Testis (tissue), 3 donors: ENCODE measurements around the gene SEPTIN14. TPM values are rescaled to one million over a fixed set of nuclear protein-coding genes. Genes with fewer than 3 reads are reported as not detected.

Experiments used
- DNase-seq: peaks from one replicate; pipeline ENCODE4 v3.0.0-alpha.2; 2019
- H3K27ac ChIP-seq, 2 donors: fragments of 200-600 bp; sonication (generic); one replicate each; pipeline ENCODE4 v1.5.1; 2019
- H3K27me3 ChIP-seq: fragments of 200-600 bp; sonication (generic); one replicate; pipeline ENCODE4 v1.5.1; 2019
- H3K36me3 ChIP-seq: fragments of 200-600 bp; sonication (generic); one replicate; pipeline ENCODE4 v1.5.1; 2017; ENCODE audit warnings: low read depth; ENCODE audit errors: missing control alignments
- H3K4me1 ChIP-seq: fragments of 200-600 bp; sonication (generic); one replicate; pipeline ENCODE4 v1.5.1; 2019
- H3K4me3 ChIP-seq, 2 donors: fragments of 200-600 bp; sonication (generic); one replicate each; pipeline ENCODE4 v1.5.1; 2017 to 2019
- H3K9me3 ChIP-seq: fragments of 200-600 bp; sonication (generic); one replicate; pipeline ENCODE4 v1.5.1; 2017
- CTCF ChIP-seq, 3 experiments: fragments of 450-650 bp in 2 of 3; fragments of 200-600 bp in 1 of 3; sonication (generic) in 1 of 3; IDR thresholded peaks; one replicate each; pipeline ENCODE4 v1.5.1; 2016 to 2019; ENCODE audit warnings: antibody characterized with exemption in 3 of 3, mild to moderate bottlenecking in 2 of 3, moderate library complexity in 1 of 3
- POLR2A ChIP-seq: fragments of 450-650 bp; IDR thresholded peaks from one replicate; pipeline ENCODE4 v1.6.1; 2017; ENCODE audit warnings: antibody characterized with exemption, mild to moderate bottlenecking, moderate library complexity
- WGBS, 2 donors: methylation state at CpG; one replicate each; pipeline ENCODE4 v1.1.5; 2018; 5-methylcytosine and 5-hydroxymethylcytosine counted together
- intact Hi-C: fragments of 100-400 bp; cut with DNase I; formaldehyde crosslinking; loops from one replicate; pipeline ENCODE4 v1.15.1; 2023; ENCODE audit warnings: low total_unique reads
- polyA plus RNA-seq: library from polyadenylated mRNA; stranded (reverse); fragments of 350-450 nt; fragmentation: Illumina TruSeq; extraction: RNeasy Lipid Tissue Mini Kit (QIAGEN cat#74804); gene quantifications from one replicate; pipeline ENCODE4 v1.2.3, GENCODE V29; 2014; ENCODE audit warnings: low read depth, low replicate concordance; ENCODE audit not compliant: insufficient read depth
- total RNA-seq, 2 donors: library from RNA; depleted of rRNA; stranded (reverse); fragments of >200 nt; gene quantifications; one replicate each; pipeline ENCODE4 v1.2.3, GENCODE V29; 2016

SEPTIN14 gene
- total and polyA plus RNA-seq, 3 donors from 2014 or later, result 30.6 to 81.4 (median 58.3) TPM

DNA sequence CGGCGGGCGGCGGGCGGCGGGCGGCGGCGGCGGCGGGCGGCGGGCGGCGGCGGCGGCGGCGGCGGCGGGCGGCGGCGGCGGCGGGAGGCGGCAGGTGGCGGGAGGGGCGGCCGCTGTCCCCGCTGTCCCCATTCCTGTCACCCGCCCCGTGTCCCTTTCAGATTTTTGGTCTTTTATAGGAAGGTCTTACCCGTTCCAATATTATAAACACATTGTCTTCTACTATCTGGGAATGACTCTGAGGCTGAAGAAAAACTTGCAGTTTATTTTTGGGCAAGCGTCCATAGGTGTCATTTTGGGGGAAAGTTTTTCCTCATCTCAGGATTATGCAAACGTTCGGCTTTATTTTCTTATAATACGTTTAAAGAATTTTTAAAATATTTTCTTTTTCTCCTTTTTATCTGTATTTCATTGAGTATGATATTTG, 25.3 kb upstream of the SEPTIN14 start:
- intact Hi-C loops, result no loop called here
- Histone ChIP-seq H3K27me3 (no peaks in the 10 kb centered on the region), H3K36me3 (no peaks in the 10 kb centered on the region), H3K27ac (no peak overlapping the region), H3K4me1 (peaks cover 10% of the 10 kb centered on the region), H3K4me3 (peak overlapping the region; percentile 42 to 46), H3K9me3 (no peaks in the 10 kb centered on the region)
- TF ChIP-seq POLR2A (no peak), CTCF (IDR thresholded peaks at IDR 0.05) (no peak)
- no peak for DNase-seq
- 0 to 2% methylated on average over 12 to 16 of the region's 38 CpGs for WGBS, 2 donors

GRCh38 chr7:55884321-55884720, 21.8 kb upstream of the SEPTIN14 start:
- no peak for DNase-seq
- intact Hi-C loops, result no loop called here
- WGBS, 2 donors, result 82% methylated on average over 3 of the region's 3 CpGs

GRCh38 chr7:55878691-55879090, 16.1 kb upstream of the SEPTIN14 start:
- TF ChIP-seq CTCF (IDR thresholded peaks at IDR 0.05) (no peak), POLR2A (no peak)
- peaks cover 8% of the 10 kb centered on the region for H3K4me1 ChIP-seq
- no peak overlapping the region for H3K27ac ChIP-seq
- no peak for DNase-seq
- H3K9me3 ChIP-seq, result no peaks in the 10 kb centered on the region
- no peaks in the 10 kb centered on the region for H3K36me3 ChIP-seq
- intact Hi-C loops, result no loop called here
- no peak overlapping the region for H3K4me3 ChIP-seq
- WGBS, 2 donors, result 61 to 64% methylated on average over 3 of the region's 3 CpGs
- no peaks in the 10 kb centered on the region for H3K27me3 ChIP-seq

More at GRCh38 chr7:55884321-55884720, 21.8 kb upstream of the SEPTIN14 start:
- no peak overlapping the region for H3K4me3 ChIP-seq
- H3K4me1 ChIP-seq, result peaks cover 6% of the 10 kb centered on the region
- no peaks in the 10 kb centered on the region for H3K36me3 ChIP-seq
- no peak overlapping the region for H3K27ac ChIP-seq
- no peaks in the 10 kb centered on the region for H3K9me3 ChIP-seq
- H3K27me3 ChIP-seq, result no peaks in the 10 kb centered on the region
- no peak for TF ChIP-seq CTCF (IDR thresholded peaks at IDR 0.05)
- no peak for TF ChIP-seq POLR2A

- DNase-seq, result no peak
- H3K4me1 ChIP-seq, result peaks cover 11% of the 10 kb centered on the region
- H3K27me3 ChIP-seq, result no peaks in the 10 kb centered on the region
- intact Hi-C loops, result no loop called here
- H3K36me3 ChIP-seq, result no peaks in the 10 kb centered on the region
- 90 to 94% methylated on average over 6 of the region's 6 CpGs for WGBS, 2 donors
- no peak overlapping the region for H3K27ac ChIP-seq
- TF ChIP-seq POLR2A (no peak), CTCF (IDR thresholded peaks at IDR 0.05) (no peak)
- no peaks in the 10 kb centered on the region for H3K9me3 ChIP-seq
- H3K4me3 ChIP-seq, result no peak overlapping the region
Measured at GRCh38 chr7:55877308-55877707, 14.8 kb upstream of the SEPTIN14 start.

- Histone ChIP-seq H3K4me3 (no peak overlapping the region), H3K9me3 (no peaks in the 10 kb centered on the region), H3K27me3 (no peaks in the 10 kb centered on the region), H3K27ac (no peak overlapping the region), H3K36me3 (no peaks in the 10 kb centered on the region), H3K4me1 (peaks cover 11% of the 10 kb centered on the region)
- DNase-seq, result peak; percentile 68
- intact Hi-C loops, result no loop called here
- 71 to 78% methylated on average over 3 of the region's 3 CpGs for WGBS, 2 donors
- TF ChIP-seq POLR2A, result no peak
- TF ChIP-seq CTCF (IDR thresholded peaks at IDR 0.05), result no peak
Measured at GRCh38 chr7:55873765-55874164, 11.2 kb upstream of the SEPTIN14 start.
